SK-N-MC (cell line): ENCODE measurements around the gene SLC4A7.
"Not testable (repeated sequence)": the region's sequence is repeated elsewhere in the genome, so short reads cannot be mapped to it uniquely, and the experiment has no call there.

Experiments
- DNase-seq: peaks from one replicate; pipeline ENCODE4 v3.0.0-alpha.2; 2011; ENCODE audit warnings: low read depth, low spot score
- H3K27ac ChIP-seq: fragments of 200-600 bp; sonication (generic); 2 replicates; pipeline ENCODE4 v1.5.1; 2016; ENCODE audit warnings: mixed run types
- H3K36me3 ChIP-seq: fragments of 200-600 bp; sonication (generic); 2 replicates; pipeline ENCODE4 v1.6.1; 2017; ENCODE audit warnings: antibody characterized with exemption, low read length, mixed read lengths; ENCODE audit not compliant: insufficient read depth
- H3K4me3 ChIP-seq: fragments of 200-600 bp; sonication (generic); 2 replicates; pipeline ENCODE4 v1.5.1; 2016
- H3K9ac ChIP-seq: fragments of 200-600 bp; sonication (generic); 2 replicates; pipeline ENCODE4 v1.8.0; 2017; ENCODE audit warnings: mixed run types, mixed read lengths; ENCODE audit not compliant: insufficient read length
- H3K9me3 ChIP-seq: fragments of 200-600 bp; sonication (generic); 2 replicates; pipeline ENCODE4 v1.6.1; 2017; ENCODE audit warnings: low read depth, mild to moderate bottlenecking, antibody characterized with exemption, low read length, moderate library complexity, mixed read lengths
- EZH2 ChIP-seq: fragments of 200-600 bp; sonication (generic); IDR thresholded peaks from one replicate; pipeline ENCODE4 v1.6.1; 2017; ENCODE audit warnings: antibody characterized with exemption
- FOXP2 ChIP-seq: optimal IDR thresholded peaks from 2 replicates; pipeline ENCODE3; 2011; ENCODE audit warnings: mild to moderate bottlenecking, moderate library complexity; ENCODE audit not compliant: insufficient read depth; ENCODE audit errors: extremely low read length, control extremely low read depth
- POLR2AphosphoS5 ChIP-seq: IDR thresholded peaks from 2 replicates; pipeline ENCODE4 v1.6.1; 2012; ENCODE audit warnings: mild to moderate bottlenecking, low read depth, low read length, borderline replicate concordance

The SLC4A7 gene

GRCh38 chr3:27333843-27334242, 150.3 kb downstream of the SLC4A7 start:
- TF ChIP-seq EZH2 (no peak), POLR2AphosphoS5 (no peak), FOXP2 (no peak)
- Histone ChIP-seq H3K9me3 (no peaks in the 10 kb centered on the region), H3K36me3 (no peaks in the 10 kb centered on the region), H3K27ac (no peak overlapping the region), H3K9ac (no peak overlapping the region), H3K4me3 (no peak overlapping the region)
- no peak for DNase-seq

GRCh38 chr3:27328982-27329762, 155.0 kb downstream of the SLC4A7 start:
- H3K36me3 ChIP-seq, DNase-seq, H3K4me3 ChIP-seq, H3K9me3 ChIP-seq, H3K9ac ChIP-seq, H3K27ac ChIP-seq: not testable (repeated sequence)

GRCh38 chr3:27326629-27327545, 157.3 kb downstream of the SLC4A7 start:
- Histone ChIP-seq H3K27ac (no peak overlapping the region), H3K9me3 (no peaks in the 10 kb centered on the region), H3K36me3 (no peaks in the 10 kb centered on the region), H3K9ac (no peak overlapping the region), H3K4me3 (no peak overlapping the region)
- TF ChIP-seq POLR2AphosphoS5 (no peak), FOXP2 (no peak), EZH2 (no peak)
- DNase-seq = no peak

GRCh38 chr3:27326202-27326601, 158.0 kb downstream of the SLC4A7 start:
- H3K36me3 ChIP-seq = no peaks in the 10 kb centered on the region
- H3K9me3 ChIP-seq = no peaks in the 10 kb centered on the region
- TF ChIP-seq POLR2AphosphoS5 (no peak), EZH2 (no peak), FOXP2 (no peak)
- H3K27ac ChIP-seq = no peak overlapping the region
- no peak for DNase-seq
- H3K4me3 ChIP-seq = no peak overlapping the region
- no peak overlapping the region for H3K9ac ChIP-seq

GRCh38 chr3:27325419-27325818, 158.8 kb downstream of the SLC4A7 start:
- DNase-seq = no peak
- no peak for TF ChIP-seq POLR2AphosphoS5
- TF ChIP-seq EZH2 = no peak
- TF ChIP-seq FOXP2 = no peak
- H3K9me3 ChIP-seq = no peaks in the 10 kb centered on the region
- no peak overlapping the region for H3K9ac ChIP-seq
- H3K36me3 ChIP-seq = no peaks in the 10 kb centered on the region
- H3K4me3 ChIP-seq = no peak overlapping the region
- no peak overlapping the region for H3K27ac ChIP-seq

GRCh38 chr3:27324686-27325085, 159.5 kb downstream of the SLC4A7 start:
- H3K36me3 ChIP-seq = no peaks in the 10 kb centered on the region
- no peak overlapping the region for H3K9ac ChIP-seq
- no peak overlapping the region for H3K27ac ChIP-seq
- TF ChIP-seq EZH2 = no peak
- no peaks in the 10 kb centered on the region for H3K9me3 ChIP-seq
- no peak for DNase-seq
- H3K4me3 ChIP-seq = no peak overlapping the region

- DNase-seq = no peak
- TF ChIP-seq POLR2AphosphoS5 (no peak), EZH2 (no peak), FOXP2 (no peak)
- no peak overlapping the region for H3K4me3 ChIP-seq
- H3K9ac ChIP-seq = no peak overlapping the region
- H3K27ac ChIP-seq = no peak overlapping the region
- no peaks in the 10 kb centered on the region for H3K9me3 ChIP-seq
- H3K36me3 ChIP-seq = no peaks in the 10 kb centered on the region
Measured at GRCh38 chr3:27323087-27323570, 161.1 kb downstream of the SLC4A7 start.
